ENCODE measurements around the gene CPXM2.

CPXM2 gene

DNA sequence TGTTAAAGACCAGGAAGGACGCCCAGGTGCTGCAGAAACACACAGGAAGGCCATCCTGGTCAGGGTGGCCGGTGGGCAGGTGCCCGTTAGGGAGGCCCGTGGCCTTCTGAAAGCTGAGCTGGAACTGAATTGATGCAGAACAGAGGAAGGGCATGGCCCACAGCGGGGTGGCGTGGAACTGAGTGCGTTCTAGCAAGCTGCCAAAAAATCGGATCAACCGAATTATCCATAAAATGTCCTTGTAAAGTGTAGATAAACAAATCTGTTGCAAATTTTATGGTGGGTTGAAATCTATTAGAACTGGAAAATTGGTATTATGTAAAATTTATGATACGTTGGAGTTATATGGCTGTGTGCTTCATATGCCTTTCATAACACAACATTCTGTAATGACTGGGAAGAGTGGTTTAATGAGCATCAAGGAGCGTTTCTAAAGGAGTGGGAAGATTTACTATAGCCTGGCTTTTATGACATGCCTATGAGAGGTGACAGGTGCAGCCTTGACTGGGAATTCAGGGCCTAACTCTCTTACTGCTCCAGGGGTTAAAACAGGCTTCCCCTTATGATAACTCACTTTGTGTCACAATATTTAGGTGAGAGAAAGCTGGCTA lies 117.4 kb downstream of the CPXM2 start:
- no peak for DNase-seq

DNA sequence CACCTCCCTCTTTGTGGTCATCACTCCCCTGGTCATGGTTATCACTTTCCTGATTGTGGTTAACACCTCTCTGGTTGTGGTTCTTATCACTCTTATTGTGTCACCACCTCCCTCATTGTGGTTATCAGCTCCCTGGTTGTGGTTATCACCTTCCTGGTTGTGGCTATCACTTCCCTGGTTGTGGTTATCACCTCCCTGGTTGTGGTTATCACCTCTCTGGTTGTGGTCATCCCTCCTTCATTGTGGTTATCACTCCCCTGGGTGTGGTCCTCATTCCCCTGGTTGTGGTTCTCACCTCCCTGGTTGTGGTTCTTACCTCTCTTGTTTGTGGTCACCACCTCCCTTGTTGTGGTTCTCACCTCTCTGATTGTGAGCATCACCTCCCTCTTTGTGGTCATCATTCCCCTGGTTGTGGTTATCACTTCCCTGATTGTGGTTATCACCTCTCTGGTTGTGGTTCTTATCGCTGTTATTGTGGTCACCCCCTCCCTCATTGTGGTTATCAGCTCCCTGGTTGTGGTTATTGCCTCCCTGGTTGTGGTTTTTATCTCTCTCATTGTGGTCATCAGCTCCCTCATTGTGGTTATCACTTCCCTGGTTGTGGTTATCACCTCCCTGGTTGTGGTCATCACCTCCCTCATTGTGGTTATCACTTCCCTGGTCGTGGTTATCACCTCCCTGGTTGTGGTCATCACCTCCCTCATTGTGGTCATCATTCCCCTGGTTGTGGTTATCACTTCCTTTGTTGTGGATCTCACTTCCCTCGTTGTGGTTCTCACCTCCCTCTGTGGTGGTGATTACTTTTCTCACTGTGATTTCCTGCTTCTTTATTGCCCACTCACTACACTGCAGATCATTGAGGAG lies 118.7 kb downstream of the CPXM2 start:
- DNase-seq: no peak

DNA sequence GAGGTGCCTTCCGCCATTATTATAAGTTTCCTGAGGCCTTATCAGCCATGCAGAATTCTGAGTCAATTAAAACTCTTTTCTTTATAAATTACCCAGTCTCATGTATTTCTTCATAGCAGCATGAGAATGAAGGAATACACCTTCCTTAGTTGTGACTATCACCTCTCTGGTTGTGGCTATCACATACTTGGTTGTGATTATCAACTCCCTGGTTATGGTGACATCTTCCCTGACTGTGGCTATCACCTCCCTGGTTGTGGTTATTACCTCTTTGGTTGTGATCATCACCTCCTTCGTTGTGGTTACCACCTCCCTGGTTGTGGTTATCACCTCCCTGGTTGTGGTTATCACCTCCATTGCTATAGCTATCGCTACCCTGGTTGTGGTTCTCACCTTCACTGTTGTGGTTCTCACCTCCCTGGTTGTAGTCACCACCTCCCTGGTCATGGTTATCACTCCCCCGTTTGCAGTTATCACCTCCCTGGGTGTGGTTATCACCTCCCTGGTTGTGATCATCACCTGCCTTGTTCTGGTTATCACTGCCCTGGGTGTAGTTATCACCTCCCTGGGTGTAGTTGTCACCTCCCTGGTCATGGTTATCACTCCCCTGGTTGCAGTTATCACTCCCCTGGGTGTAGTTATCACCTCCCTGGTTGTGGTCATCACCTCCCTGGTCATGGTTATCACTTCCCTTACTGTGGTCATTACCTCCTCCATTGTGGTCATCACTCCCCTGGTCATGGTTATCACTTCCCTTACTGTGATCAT lies 119.5 kb downstream of the CPXM2 start:
- no peak for DNase-seq

DNA sequence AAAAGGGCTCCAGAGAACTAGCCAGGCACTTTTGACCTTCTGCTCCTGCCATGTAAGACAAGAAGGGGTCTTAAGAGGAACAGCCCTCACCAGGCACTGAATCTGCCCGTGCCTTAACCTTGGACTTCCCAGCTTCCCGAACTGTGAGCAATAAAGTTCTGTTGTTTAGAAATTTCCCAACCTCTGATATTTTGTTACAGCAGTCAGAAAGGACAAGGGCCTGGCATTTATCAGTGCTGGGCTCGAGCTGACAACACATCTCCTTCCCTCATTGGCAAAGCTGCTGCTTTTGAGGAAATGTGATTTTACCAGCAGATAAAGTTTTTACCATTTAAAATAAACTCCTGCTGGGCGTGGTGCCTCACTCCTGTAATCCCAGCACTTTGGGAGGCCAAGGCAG lies 122.0 kb downstream of the CPXM2 start:
- no peak for DNase-seq

DNA sequence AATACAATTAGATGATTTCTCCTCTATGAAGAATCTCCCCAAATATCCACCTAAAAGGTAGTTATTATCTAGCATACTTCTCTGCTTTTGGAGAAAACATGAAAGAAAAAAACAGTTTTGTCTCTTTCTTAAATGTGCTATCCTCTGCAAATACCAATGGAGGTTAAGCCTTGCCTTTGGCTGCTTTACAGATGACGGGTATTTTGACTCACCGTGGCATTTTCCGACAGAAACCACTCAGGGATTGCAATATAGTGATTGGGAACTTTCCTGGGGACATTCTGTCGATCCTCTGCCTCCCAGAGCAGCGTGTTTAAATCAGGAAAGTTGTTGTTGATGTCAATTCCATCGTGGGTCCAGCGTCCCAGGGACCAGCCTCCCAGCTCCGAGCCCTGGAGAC lies 124.8 kb downstream of the CPXM2 start:
- no peak for DNase-seq

DNA sequence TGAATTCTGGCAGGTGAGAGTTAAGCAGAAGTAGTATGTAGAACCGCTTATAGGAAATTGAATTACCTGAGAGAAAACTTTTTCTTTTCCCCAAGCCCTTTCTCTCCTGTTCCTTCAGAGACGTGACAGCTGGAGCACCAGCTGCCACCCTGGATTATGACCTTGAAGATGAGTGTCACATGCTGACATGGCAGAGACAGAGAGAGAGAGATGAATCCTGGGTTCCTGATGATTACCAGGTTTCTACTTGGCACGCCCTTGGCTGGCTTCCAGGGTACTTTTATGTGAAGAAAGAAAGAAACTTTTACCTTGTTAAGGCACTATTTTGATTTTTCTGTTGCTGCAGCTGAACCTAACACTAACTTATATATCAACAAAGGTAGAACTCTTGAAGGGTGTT lies 125.6 kb downstream of the CPXM2 start:
- no peak for DNase-seq

DNA sequence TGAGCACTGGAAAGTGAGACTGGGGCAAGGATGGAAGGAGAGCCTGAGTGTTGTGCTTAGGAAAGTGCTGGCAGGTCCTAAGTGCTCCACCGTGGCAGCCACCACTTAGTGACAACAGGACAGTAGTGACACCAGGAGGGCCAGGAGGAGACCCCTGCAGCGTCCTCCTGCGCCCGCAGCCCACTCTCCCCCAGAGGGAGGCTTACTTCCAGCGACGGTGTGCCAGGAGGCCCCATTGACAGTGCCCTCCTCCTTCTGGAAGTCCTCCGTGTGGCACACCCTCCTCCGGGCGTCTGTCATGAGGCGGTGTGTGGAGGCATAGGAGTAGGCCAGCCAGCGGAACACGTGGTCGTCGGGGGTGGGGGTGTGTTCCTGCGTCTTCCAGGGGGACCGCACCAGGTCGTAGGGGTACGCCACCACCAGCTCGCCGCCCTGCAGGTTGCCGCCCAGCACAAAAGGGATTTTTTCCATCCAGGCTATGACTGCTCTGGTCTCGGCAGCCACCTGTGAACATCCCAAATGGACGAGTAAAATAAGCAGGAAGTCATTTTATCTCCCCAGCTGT lies 129.9 kb downstream of the CPXM2 start:
- DNase-seq: no peak

DNA sequence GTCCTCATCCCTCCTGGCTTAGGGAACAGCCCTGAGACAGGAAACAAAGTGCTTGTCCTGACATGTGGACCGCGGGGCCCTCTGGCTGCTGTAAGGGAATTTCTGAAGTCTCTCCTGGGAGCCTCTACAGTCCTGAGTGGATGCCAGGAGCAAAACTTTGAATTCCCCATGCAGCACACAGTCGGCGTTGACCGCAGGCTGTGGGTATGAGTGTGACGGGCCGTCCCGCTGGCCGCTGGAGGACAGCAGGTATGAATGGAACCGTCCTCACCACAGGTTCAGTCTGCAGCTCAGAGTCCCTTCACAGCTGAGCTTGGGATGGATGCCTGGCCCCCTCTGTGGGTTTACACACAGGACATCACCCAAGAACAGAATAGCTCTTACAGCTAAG lies 130.6 kb downstream of the CPXM2 start:
- no peak for DNase-seq

DNA sequence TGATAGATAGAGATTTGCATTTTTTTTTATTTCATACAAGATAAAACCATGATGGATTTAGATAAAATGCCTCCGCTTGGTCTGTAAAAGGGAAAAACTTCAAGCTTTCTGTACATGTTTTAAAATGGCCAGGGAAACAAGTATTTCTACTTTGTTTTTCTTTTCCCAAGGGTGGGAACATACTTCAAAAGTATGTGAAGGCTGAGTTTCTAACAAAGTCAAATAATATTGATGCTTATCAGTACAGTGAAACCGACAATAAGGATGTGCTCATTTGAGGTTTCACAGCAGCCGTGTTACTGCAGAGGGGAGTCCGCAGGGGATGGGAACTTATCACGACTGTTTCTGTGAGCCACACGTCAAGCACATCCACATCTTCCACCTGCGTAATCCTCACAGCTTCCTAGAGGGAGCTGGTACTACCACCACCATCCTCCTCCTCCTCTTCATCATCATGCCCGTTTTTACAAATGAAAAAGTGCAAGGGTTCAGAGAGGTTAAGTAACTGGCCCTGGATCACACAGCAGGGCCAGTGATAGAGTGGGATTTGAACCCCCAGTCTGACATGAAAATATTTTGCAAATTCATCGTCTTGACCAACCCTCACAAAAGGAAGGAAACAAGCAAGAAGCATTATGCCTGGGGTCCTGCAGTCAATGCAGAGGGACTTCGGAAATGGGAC lies 131.1 kb downstream of the CPXM2 start:
- DNase-seq: no peak

DNA sequence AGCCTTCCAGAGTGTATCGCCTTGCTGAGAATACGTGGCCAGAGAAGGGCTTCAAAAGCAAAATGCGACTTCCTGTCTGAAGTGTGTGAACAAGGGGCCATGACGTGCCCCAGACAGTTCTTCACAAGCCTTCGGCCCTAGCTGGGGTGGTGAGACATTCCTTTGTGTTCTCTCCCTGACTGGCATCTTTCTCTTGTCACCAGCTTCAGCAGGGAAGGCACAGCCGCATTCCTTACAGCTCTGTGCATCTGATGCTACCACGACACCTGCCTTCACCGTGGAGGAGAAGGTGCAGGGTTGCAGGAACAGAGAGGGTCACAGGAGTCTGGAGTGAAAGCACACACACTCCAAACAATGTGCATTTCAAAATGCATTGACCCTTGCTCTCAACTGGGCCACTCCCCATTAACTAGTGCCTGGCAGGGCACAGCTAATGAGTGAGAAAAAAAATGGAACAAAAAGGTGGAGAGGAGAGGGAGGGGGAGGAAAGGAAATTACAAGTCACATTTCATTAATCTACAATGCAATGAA lies 132.0 kb downstream of the CPXM2 start:
- no peak for DNase-seq

DNA sequence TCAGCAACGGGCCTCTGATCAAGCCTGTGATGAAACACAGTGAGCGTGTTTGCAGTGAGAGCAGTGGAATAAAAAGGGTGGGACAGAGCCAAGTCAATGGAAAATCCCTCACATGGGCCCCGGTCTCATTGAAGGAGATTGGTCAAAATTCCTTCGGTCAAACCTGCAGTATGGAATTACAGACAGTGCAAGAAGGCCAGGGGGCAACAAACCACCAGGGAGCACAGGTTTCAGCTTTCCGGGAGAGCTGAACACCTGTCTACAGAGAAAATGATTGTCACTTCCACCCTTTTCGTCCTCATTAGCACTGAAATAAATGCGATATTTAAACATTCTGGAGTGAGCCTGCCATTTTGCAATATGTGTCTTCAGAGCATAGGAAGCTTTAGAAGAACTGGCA lies 132.6 kb downstream of the CPXM2 start:
- DNase-seq: no peak

DNA sequence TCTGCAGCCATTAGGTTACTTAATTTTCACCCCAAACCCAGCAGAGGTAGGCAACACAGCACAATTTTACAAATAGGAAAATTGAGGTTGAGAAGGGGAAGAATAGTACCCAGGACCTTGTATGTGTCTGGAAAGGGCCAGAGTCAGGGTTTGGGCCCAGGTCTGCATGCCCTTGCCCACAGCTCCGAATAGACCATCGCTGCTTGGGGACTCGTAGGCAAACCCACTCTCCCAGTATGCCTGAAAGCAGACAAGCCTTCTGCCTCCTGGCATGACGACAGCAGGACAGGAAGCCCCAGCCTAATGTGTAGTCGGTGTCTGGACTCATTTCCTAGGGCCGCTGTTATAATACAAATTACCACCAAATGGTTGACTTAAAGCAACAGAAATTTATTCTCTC lies 133.8 kb downstream of the CPXM2 start:
- no peak for DNase-seq

DNA sequence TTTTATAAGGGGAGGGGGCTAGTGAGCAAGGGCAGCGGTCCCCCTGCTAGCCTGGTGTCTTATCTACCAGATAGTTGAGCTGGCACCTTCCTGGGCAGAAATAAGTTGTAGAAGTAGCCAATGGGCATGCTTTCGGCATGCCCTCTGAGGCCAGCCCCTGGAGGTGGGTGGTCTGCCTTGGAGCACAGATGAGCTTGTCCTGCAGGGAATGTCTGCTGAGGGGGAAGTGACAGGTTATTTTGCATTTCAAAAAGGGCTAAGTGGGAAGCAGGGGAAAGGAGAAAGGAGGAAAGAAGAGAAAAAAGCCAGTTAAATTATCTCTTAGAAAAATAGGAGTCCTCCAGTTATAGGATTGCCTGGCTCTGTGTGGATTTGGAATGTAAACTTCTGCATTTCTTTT lies 136.5 kb downstream of the CPXM2 start:
- no peak for DNase-seq

DNA sequence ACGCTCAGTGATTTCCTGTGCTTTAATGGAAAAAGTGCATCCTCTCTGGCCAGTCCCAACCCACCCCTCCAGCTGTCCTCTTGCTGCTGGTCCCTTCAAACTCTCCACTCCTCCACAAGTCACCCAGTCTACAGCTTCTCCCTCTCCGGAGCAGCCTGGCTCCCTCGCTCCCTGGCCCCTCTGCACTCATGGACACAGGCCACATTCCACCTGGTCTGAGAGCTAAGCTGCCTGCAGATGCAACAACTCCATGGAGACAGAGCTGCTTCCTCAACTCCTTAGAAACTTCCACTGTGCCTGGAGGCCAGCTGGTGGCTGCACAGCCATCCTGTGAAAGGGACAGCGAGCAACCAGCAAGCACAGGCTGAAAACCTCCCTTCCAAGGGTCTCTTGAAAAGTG lies 137.5 kb downstream of the CPXM2 start:
- no peak for DNase-seq

DNA sequence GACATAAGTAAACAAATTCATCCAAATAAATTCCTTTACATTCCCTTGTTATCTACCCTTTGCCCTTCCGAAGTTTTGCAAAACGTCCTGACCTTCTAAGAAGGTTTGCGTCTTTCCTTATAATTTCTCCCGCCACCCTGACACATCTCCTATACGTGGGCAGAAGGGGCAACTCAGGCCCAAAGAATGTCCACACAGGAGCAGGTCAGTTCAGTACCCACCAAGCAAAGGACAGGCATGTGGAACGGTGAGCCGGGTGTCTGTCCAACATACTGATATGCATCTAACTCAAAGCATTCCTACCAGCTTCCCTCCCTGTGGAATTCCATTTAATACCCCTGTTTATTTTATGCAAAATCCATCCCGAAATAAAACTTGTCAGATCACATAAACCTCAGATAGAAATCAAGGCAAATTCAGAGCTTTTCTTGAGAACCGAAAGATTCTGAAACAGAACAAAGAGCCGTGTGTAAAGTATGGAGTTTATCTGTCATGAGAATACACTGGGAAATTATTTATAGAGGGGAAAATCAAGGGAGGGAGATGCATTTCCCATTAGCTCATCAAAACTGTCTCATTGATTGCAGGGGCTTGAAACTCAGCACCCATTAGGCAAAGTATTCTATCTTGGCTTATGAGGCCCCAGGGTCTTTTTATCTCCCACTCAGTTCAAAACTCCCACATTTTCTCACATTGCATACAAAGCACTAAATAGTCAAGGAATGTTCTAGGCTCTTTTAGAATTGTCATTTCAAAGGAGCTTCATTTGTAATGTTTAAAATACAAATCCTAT lies 140.1 kb downstream of the CPXM2 start:
- DNase-seq: no peak

DNA sequence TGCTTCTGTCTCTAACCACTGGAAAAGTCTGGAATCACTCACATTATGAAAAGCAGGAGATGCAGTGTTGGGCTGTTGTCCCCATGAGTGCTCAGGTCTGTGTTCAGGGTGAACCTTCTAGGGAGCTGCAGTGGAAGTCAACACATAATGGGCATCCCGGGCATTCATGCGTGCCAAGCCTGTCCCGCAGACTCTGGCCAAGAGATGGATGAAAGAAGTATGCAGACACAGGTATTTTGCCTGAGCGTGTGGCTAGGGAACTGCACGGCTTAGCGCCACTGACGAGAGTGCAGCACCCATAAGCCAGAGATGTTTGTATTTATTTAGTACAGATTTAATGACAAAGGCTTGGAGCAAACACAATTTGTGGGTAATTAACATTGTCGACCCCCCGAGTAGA lies 140.7 kb downstream of the CPXM2 start:
- no peak for DNase-seq

DNA sequence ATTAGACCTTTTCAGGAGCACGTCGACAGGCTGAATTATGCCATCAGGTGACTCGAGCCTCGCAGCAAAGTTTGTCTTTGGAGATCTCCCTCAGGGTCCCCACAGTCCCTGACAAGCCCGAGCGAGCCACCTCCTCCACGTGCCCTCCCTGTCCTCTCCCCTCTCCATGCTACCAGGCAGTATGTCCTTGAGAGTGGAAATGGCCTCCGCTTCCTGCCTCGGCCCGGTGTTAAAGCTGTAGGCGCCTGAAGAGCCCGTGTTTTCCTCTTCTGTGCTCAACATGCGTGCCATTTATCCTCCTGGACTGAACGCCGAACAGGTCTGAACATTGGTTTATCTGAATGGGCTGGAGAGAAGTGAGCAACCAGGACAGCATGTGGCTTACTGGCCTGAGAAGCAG lies 142.9 kb downstream of the CPXM2 start:
- DNase-seq: no peak

DNA sequence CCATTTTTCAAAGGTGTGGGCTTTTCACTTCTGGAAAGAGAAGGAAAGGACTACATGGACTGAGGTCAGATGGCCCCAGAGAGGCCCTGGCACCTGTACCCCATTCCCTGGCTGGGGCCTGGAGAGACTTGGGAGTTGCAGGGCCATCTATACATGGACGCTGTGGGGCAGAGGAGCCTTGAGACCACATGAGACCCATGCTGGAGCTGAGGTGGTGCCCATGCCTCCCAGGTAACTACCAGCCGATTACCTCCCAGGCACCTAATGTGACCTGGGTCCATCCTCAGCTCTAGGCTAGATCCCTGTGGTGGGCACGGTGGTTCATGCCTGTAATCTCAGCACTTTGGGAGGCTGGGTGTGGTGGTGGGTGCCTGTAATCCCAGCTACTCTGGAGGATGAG lies 144.2 kb downstream of the CPXM2 start:
- no peak for DNase-seq

DNA sequence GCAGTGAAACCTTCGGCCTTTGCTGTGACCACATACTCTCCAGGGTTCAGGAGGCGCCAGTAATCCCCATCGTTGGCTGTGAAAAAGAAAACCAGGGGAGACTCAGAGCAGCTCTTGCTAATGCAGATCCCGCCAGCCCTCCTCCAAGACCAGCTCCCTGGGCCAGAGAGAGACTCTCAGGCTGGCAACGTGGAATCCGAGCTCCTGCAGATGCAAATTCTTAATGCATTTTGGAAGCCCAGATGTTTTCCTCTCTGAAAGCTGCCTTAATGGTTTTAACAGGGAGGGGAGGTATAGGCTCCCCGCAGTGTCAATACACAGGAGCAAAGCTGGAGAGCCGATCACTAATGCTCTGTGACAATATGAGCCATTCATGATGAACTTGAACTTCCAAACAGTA lies 144.7 kb downstream of the CPXM2 start:
- no peak for DNase-seq

DNA sequence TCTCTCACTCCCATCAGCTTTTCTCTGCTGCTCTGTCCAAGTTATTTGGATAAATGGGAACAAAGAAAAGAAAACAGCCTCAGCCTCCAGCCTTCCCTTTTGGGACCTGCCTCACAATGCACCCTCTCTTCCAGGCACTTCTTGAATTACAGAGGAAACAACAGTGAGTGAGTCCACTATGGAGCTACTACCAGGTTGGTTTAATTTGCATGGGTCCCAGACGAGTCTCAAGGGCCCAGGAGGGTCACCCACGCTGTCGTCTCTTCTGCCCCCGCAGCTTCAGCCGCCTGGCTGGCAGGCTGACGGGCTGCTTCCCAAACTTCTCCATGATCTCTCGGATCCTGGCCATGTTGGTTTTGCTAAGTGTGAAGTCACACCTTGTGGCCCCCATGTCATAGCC lies 145.1 kb downstream of the CPXM2 start:
- DNase-seq: no peak

DNA sequence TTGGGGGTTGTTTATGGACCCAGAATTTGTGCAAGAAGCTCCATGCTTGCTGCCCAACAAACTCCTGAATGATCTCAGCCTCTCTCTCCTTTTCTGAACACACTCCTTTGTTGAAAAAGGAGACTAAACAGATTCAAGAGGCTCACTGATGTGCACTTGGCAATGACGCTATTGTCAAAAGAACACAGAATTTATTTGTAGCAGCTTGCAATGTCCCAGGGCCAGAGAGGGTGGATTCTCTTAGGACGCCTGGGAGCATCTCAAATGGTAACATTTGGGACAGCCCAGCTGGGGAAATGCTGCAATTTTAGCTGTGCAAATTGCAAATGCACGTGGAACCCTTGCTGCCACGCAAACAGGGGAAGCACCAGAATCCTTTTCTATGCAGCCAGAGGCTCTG lies 145.5 kb downstream of the CPXM2 start:
- DNase-seq: no peak

Measured in amygdala (tissue), 56 donors.